SK-N-SH treated with all-trans-retinoic acid at 6 μM for 48 hours (cell line): Measurements from ENCODE around the gene TUG1.

Source experiments
- OSR1 ChIP-seq: fragments of 250-450 bp; sonication (Bioruptor Pico); IDR thresholded peaks from 2 replicates; pipeline ENCODE4 v1.8.0; 2022; ENCODE audit warnings: moderate library complexity, mild to moderate bottlenecking, inconsistent platforms
- SNAI2 ChIP-seq: fragments of 250-450 bp; sonication (Bioruptor Pico); IDR thresholded peaks from 2 replicates; pipeline ENCODE4 v1.5.0; 2020; ENCODE audit warnings: mild to moderate bottlenecking, moderate library complexity
- TF ChIP-seq, protein P1 (sequence below): fragments of 250-450 bp; sonication (Bioruptor Pico); IDR thresholded peaks from 2 replicates; pipeline ENCODE4 v1.8.0; 2020; ENCODE audit warnings: mild to moderate bottlenecking, moderate library complexity, borderline replicate concordance

DNA sequence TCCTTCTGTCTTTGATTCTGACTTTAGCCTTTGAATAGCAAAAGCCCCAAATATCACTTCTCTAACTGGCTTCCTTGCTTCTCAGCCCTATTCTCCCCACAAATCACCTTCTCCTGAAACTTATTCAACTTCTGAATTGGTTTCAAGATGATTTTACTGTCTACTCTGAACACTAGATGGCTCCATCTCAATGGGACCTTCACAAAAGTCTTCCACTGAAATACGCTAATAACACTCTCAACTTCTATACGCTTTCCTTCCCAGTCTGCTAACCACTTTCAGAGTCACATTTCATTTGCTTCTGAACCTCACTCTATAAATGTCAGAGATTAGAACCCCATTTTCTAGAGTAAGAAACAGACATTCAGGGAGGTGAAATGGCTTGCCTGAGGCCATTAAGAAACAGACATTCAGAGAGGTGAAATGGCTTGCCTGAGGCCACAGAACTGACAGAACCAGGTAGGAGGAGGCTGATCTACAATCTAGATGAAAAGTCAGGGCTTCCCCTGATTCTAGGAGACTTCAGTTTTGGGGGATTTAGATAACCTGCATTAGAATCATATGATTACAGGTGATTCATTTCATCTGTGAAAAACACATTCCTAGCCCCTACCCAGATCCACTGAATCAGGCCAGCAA, 21.1 kb upstream of the TUG1 start:
- TF ChIP-seq SNAI2 (no peak), OSR1 (no peak)
- TF ChIP-seq, protein P1, sequence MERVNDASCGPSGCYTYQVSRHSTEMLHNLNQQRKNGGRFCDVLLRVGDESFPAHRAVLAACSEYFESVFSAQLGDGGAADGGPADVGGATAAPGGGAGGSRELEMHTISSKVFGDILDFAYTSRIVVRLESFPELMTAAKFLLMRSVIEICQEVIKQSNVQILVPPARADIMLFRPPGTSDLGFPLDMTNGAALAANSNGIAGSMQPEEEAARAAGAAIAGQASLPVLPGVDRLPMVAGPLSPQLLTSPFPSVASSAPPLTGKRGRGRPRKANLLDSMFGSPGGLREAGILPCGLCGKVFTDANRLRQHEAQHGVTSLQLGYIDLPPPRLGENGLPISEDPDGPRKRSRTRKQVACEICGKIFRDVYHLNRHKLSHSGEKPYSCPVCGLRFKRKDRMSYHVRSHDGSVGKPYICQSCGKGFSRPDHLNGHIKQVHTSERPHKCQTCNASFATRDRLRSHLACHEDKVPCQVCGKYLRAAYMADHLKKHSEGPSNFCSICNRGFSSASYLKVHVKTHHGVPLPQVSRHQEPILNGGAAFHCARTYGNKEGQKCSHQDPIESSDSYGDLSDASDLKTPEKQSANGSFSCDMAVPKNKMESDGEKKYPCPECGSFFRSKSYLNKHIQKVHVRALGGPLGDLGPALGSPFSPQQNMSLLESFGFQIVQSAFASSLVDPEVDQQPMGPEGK: no peak
